Mucosa of rectum (tissue), 2 donors: Measurements from ENCODE around the gene ARFRP1.

Experiments
- H3K27ac ChIP-seq, 2 donors: one replicate each; pipeline ENCODE4 v1.7.0; 2013; ENCODE audit warnings: inconsistent platforms in 2 of 2, low read depth in 2 of 2, low read length in 2 of 2
- H3K27me3 ChIP-seq, 2 donors: one replicate each; pipeline ENCODE4 v1.7.0; 2013; ENCODE audit warnings: low read length in 2 of 2; ENCODE audit not compliant: control insufficient read depth in 2 of 2, insufficient read depth in 2 of 2
- H3K36me3 ChIP-seq, 2 donors: one replicate each; pipeline ENCODE4 v1.7.0; 2013; ENCODE audit warnings: low read length in 2 of 2; ENCODE audit not compliant: control insufficient read depth in 2 of 2, insufficient read depth in 2 of 2
- H3K4me1 ChIP-seq, 2 donors: one replicate each; pipeline ENCODE4 v1.7.0; 2013; ENCODE audit warnings: low read length in 2 of 2, mild to moderate bottlenecking in 1 of 2; ENCODE audit not compliant: control insufficient read depth in 2 of 2, insufficient read depth in 2 of 2
- H3K4me3 ChIP-seq, 2 donors: one replicate each; pipeline ENCODE4 v1.7.0; 2013; ENCODE audit warnings: low read length in 2 of 2
- H3K9ac ChIP-seq, 2 donors: one replicate each; pipeline ENCODE4 v1.7.0; 2013; ENCODE audit warnings: low read length in 2 of 2, low read depth in 1 of 2, mild to moderate bottlenecking in 1 of 2
- H3K9me3 ChIP-seq, 2 donors: one replicate each; pipeline ENCODE4 v1.7.0; 2013; ENCODE audit warnings: low read length in 2 of 2; ENCODE audit not compliant: control insufficient read depth in 2 of 2
- donor health status: healthy.
- donor health status: Normal muscosa, but diverticular disease.

ARFRP1 gene

GRCh38 chr20:63690898-63691710 lies 16.7 kb downstream of the ARFRP1 start:
- H3K27ac ChIP-seq, result peak overlapping the region in 1 of 2 donors; percentile 16
- no peak overlapping the region for H3K4me3 ChIP-seq
- H3K4me1 ChIP-seq, result peaks cover 45 to 54% of the 10 kb centered on the region in 2 donors
- no peaks in the 10 kb centered on the region for H3K9me3 ChIP-seq
- H3K9ac ChIP-seq, result no peak overlapping the region
- peaks cover 0 to 3% of the 10 kb centered on the region in 2 donors for H3K36me3 ChIP-seq
- H3K27me3 ChIP-seq, result no peaks in the 10 kb centered on the region

GRCh38 chr20:63690003-63690897 lies 17.5 kb downstream of the ARFRP1 start:
- H3K9ac ChIP-seq, result peak overlapping the region in 1 of 2 donors; percentile 28
- peaks cover 0 to 3% of the 10 kb centered on the region in 2 donors for H3K36me3 ChIP-seq
- no peaks in the 10 kb centered on the region for H3K9me3 ChIP-seq
- H3K4me1 ChIP-seq, result peaks cover 47 to 54% of the 10 kb centered on the region in 2 donors
- H3K4me3 ChIP-seq, result no peak overlapping the region
- H3K27me3 ChIP-seq, result no peaks in the 10 kb centered on the region
- H3K27ac ChIP-seq, result no peak overlapping the region

- H3K9me3 ChIP-seq, result no peaks in the 10 kb centered on the region
- H3K27ac ChIP-seq, result peak overlapping the region in 1 of 2 donors; percentile 9
- peaks cover 47 to 54% of the 10 kb centered on the region in 2 donors for H3K4me1 ChIP-seq
- H3K36me3 ChIP-seq, result peaks cover 0 to 3% of the 10 kb centered on the region in 2 donors
- H3K27me3 ChIP-seq, result no peaks in the 10 kb centered on the region
- peak overlapping the region in 1 of 2 donors; percentile 28 for H3K9ac ChIP-seq
- H3K4me3 ChIP-seq, result no peak overlapping the region
Observed at GRCh38 chr20:63689046-63690002, 18.5 kb downstream of the ARFRP1 start.

GRCh38 chr20:63688228-63689045 lies 19.3 kb downstream of the ARFRP1 start:
- Histone ChIP-seq H3K27ac (peak overlapping the region in 1 of 2 donors; percentile 85), H3K4me3 (no peak overlapping the region), H3K36me3 (no peaks in the 10 kb centered on the region), H3K4me1 (peaks cover 47 to 54% of the 10 kb centered on the region in 2 donors), H3K27me3 (no peaks in the 10 kb centered on the region), H3K9ac (no peak overlapping the region), H3K9me3 (no peaks in the 10 kb centered on the region)

GRCh38 chr20:63687419-63688178 lies 20.2 kb downstream of the ARFRP1 start:
- H3K27ac ChIP-seq, result peak overlapping the region; percentile 83 to 85
- H3K4me1 ChIP-seq, result peaks cover 46 to 51% of the 10 kb centered on the region in 2 donors
- no peaks in the 10 kb centered on the region for H3K27me3 ChIP-seq
- H3K4me3 ChIP-seq, result peak overlapping the region; percentile 41 to 59
- H3K36me3 ChIP-seq, result no peaks in the 10 kb centered on the region
- H3K9me3 ChIP-seq, result no peaks in the 10 kb centered on the region
- peak overlapping the region in 1 of 2 donors; percentile 70 for H3K9ac ChIP-seq

GRCh38 chr20:63686492-63687321 lies 21.1 kb downstream of the ARFRP1 start:
- no peaks in the 10 kb centered on the region for H3K9me3 ChIP-seq
- peak overlapping the region; percentile 41 to 59 for H3K4me3 ChIP-seq
- H3K4me1 ChIP-seq, result peaks cover 39 to 42% of the 10 kb centered on the region in 2 donors
- peak overlapping the region; percentile 24 to 70 for H3K9ac ChIP-seq
- H3K27me3 ChIP-seq, result no peaks in the 10 kb centered on the region
- peak overlapping the region; percentile 83 to 85 for H3K27ac ChIP-seq
- no peaks in the 10 kb centered on the region for H3K36me3 ChIP-seq

- Histone ChIP-seq H3K27me3 (no peaks in the 10 kb centered on the region), H3K9ac (peak overlapping the region in 1 of 2 donors; percentile 70), H3K9me3 (no peaks in the 10 kb centered on the region), H3K4me3 (peak overlapping the region; percentile 36 to 59), H3K36me3 (no peaks in the 10 kb centered on the region), H3K27ac (peak overlapping the region; percentile 83 to 85), H3K4me1 (peaks cover 33 to 36% of the 10 kb centered on the region in 2 donors)
Observed at GRCh38 chr20:63686094-63686491, 21.7 kb downstream of the ARFRP1 start.
